BLaER1 treated with 17β-estradiol and CSF1 and Interleukin-3, amounts not matched to agents 10 nM and 100 nM (cell line): ENCODE data around the gene ERP27.
A peak's percentile ranks its signal among the peaks of the same experiment; 100 is the strongest.

Experiments
- H3K27ac ChIP-seq, 11 experiments: shearing (Covaris generic); formaldehyde crosslinking; 2 replicates each; pipeline ENCODE4 v1.8.1; 2022
- H3K27me3 ChIP-seq, 11 experiments: shearing (Covaris generic); formaldehyde crosslinking; 2 replicates each; pipeline ENCODE4 v1.8.1; 2022
- H3K36me3 ChIP-seq, 11 experiments: shearing (Covaris generic); formaldehyde crosslinking; 2 replicates each; pipeline ENCODE4 v1.8.1; 2022
- H3K4me1 ChIP-seq, 10 experiments: shearing (Covaris generic); formaldehyde crosslinking; 2 replicates each; pipeline ENCODE4 v1.8.1; 2022
- H3K4me2 ChIP-seq, 11 experiments: shearing (Covaris generic); formaldehyde crosslinking; 2 replicates each; pipeline ENCODE4 v1.8.1; 2022
- H3K4me3 ChIP-seq, 10 experiments: shearing (Covaris generic); formaldehyde crosslinking; 2 replicates each; pipeline ENCODE4 v1.8.1; 2022
- H3K9ac ChIP-seq, 11 experiments: shearing (Covaris generic); formaldehyde crosslinking; 2 replicates each; pipeline ENCODE4 v1.8.1; 2022
- H3K9me3 ChIP-seq, 11 experiments: shearing (Covaris generic); formaldehyde crosslinking; replicated peaks in 1 of 11; 2 replicates each; pipeline ENCODE4 v1.8.1; 2022
- H4K20me1 ChIP-seq, 11 experiments: shearing (Covaris generic); formaldehyde crosslinking; 2 replicates each; pipeline ENCODE4 v1.8.1; 2022
- Cebpa-rat ChIP-seq, 11 experiments: shearing (Covaris generic); IDR thresholded peaks; 2 replicates each; pipeline ENCODE4 v1.8.1; 2022

ERP27 gene

DNA sequence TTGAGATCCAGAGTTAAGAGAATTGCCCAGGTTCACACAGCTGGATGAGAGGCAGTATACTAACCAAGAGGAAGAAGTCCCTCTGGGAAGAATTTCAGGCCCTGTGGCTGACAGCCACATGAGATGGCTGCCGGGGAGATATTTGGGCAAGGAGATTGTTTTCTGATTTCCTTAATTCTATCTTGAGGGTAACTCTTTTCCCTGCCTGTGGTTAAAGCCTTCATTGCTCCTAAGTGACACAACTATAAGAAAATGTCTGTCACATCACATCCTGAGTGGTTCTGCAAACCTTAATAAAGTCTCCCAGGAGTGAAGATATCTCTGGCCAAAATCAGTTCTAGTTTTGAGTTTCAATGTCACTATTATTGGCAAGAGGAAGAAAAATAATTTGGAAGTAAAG, 13.5 kb upstream of the ERP27 start:
- peak overlapping the region; percentile 92 to 99 (median 98) for H3K4me2 ChIP-seq
- H3K4me3 ChIP-seq, result peak overlapping the region in 4 of 10 experiments; percentile 2 to 21 (median 4); a peak in 8 of 20 replicates
- peak overlapping the region; percentile 10 to 72 (median 50); a peak in 18 of 22 replicates for H3K9ac ChIP-seq
- 0 out of 22 replicates have a peak, but pooled peaks cover 0 to 2% (median 0%) of the 10 kb centered on the region in 11 experiments for H3K9me3 ChIP-seq
- peaks cover 95 to 100% (median 99%) of the 10 kb centered on the region in 10 experiments for H3K4me1 ChIP-seq
- H4K20me1 ChIP-seq, result peaks cover 11 to 61% (median 30%) of the 10 kb centered on the region in 11 experiments; a peak in 17 of 22 replicates
- H3K27ac ChIP-seq, result peak overlapping the region; percentile 81 to 96 (median 90)
- peaks cover 32 to 93% (median 62%) of the 10 kb centered on the region in 11 experiments for H3K36me3 ChIP-seq
- no peaks in the 10 kb centered on the region for H3K27me3 ChIP-seq
- no peak for TF ChIP-seq Cebpa-rat (IDR thresholded peaks at IDR 0.05)

DNA sequence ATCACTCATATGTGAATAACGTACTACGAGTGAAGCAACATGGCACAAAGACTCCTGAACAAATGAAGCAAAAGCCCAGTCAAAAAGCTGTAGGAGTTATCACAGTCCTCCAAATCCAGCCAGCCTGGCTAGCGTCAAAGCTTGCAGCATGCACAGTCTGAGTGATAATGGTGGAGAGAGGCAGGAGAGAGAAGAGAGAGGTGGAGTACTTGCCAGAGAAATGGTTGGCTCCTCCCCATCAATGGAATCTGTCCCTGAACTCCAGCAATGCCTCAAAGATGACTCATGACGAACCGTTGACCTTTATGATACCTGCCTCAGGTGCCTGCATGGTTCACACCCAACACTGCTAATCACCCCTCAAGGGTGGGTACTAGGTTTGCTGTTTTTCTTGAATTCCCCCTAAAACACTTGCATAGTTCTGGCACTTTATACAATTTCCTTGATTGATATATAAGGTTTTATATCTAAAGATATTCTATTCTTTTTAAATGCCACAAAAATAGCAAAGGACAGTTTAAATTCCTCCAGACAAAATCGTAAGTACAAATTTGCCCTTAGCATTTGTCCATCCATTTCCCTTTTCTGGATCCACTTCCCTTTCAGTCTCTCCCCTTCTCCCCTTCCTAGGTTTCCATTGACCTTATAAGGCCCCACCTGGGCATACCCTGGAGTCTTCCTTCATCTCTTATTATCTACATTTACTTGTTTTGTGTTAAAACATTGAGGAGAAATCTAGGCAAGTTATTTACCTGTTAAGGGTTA, 12.8 kb upstream of the ERP27 start:
- Histone ChIP-seq H4K20me1 (peaks cover 11 to 54% (median 25%) of the 10 kb centered on the region in 11 experiments; a peak in 16 of 22 replicates), H3K4me3 (peak overlapping the region in 5 of 10 experiments; percentile 2 to 21 (median 9); a peak in 7 of 20 replicates), H3K4me2 (peak overlapping the region; percentile 92 to 99 (median 98))

DNA sequence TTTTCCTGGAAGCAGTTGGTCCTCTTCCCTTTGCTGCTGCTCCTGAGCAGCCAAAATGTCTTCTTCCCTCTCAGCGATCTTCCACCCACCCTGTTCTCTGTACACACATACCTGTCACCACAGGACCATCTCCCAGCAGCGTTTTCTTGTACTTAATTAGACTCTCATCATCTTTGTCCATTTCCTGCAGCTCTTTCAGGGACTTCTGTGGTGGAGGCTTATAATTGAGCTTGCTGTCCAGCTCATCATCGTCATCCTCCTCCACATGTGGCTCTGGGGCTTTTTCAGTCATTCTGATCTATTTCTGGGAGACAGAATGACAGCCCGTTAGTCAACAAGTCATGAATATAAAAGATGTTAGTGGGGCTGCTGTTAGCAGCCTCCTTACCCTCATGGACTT, 12.1 kb upstream of the ERP27 start:
- peak overlapping the region; percentile 92 to 99 (median 98) for H3K4me2 ChIP-seq
- TF ChIP-seq Cebpa-rat (IDR thresholded peaks at IDR 0.05), result no peak
- H4K20me1 ChIP-seq, result peaks cover 4 to 47% (median 25%) of the 10 kb centered on the region in 11 experiments; a peak in 16 of 22 replicates
- H3K4me3 ChIP-seq, result peak overlapping the region in 5 of 10 experiments; percentile 0 to 37 (median 9); a peak in 4 of 20 replicates
- H3K27me3 ChIP-seq, result no peaks in the 10 kb centered on the region
- H3K4me1 ChIP-seq, result peaks cover 80 to 99% (median 88%) of the 10 kb centered on the region in 10 experiments
- H3K27ac ChIP-seq, result peak overlapping the region; percentile 81 to 96 (median 90); a peak in 21 of 22 replicates
- H3K36me3 ChIP-seq, result peaks cover 46 to 95% (median 72%) of the 10 kb centered on the region in 11 experiments
- H3K9me3 ChIP-seq, result 0 out of 22 replicates have a peak, but pooled peaks cover 0 to 3% (median 0%) of the 10 kb centered on the region in 11 experiments
- H3K9ac ChIP-seq, result peak overlapping the region in 8 of 11 experiments; percentile 23 to 84 (median 53); a peak in 10 of 22 replicates

More for the DNA sequence above, 12.8 kb upstream of the ERP27 start:
- Histone ChIP-seq H3K27me3 (no peaks in the 10 kb centered on the region), H3K9me3 (0 out of 22 replicates have a peak, but pooled peaks cover 0 to 3% (median 0%) of the 10 kb centered on the region in 11 experiments), H3K9ac (peak overlapping the region in 10 of 11 experiments; percentile 10 to 84 (median 55); a peak in 14 of 22 replicates), H3K27ac (peak overlapping the region; percentile 81 to 96 (median 90)), H3K4me1 (peaks cover 88 to 100% (median 95%) of the 10 kb centered on the region in 10 experiments), H3K36me3 (peaks cover 39 to 95% (median 64%) of the 10 kb centered on the region in 11 experiments)
- no peak for TF ChIP-seq Cebpa-rat (IDR thresholded peaks at IDR 0.05)

DNA sequence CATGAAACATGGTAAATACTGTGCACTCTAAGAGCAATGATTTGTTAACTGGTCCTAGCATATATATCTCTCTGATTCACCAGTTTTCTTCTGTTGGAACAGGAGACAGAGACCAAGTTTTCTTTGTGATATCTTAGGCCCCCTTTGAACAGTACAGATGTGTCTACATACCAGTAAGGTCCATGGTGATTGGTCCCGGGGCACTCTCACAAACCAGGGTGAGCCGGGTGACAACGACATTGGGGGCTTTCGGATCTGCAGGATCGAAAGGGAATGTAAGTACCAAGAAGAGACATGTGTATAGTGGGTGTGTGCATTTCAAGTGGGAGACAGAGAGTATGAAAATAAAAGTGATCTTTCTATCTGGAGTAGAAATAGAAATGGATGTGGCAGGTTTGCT, 11.3 kb upstream of the ERP27 start:
- H3K9ac ChIP-seq, result peak overlapping the region in 7 of 11 experiments; percentile 34 to 84 (median 77); a peak in 15 of 22 replicates
- H3K4me3 ChIP-seq, result peak overlapping the region in 3 of 10 experiments; percentile 0 to 37 (median 4); a peak in 4 of 20 replicates
- peaks cover 74 to 96% (median 80%) of the 10 kb centered on the region in 10 experiments for H3K4me1 ChIP-seq
- H3K4me2 ChIP-seq, result peak overlapping the region; percentile 92 to 99 (median 98)
- peak overlapping the region; percentile 81 to 96 (median 90); a peak in 21 of 22 replicates for H3K27ac ChIP-seq
- peaks cover 54 to 95% (median 73%) of the 10 kb centered on the region in 11 experiments for H3K36me3 ChIP-seq
- H4K20me1 ChIP-seq, result peaks cover under 1 to 39% (median 25%) of the 10 kb centered on the region in 11 experiments; a peak in 16 of 22 replicates
- no peak for TF ChIP-seq Cebpa-rat (IDR thresholded peaks at IDR 0.05)
- H3K27me3 ChIP-seq, result no peaks in the 10 kb centered on the region
- 0 out of 22 replicates have a peak, but pooled peaks cover 0 to 3% (median 0%) of the 10 kb centered on the region in 11 experiments for H3K9me3 ChIP-seq

DNA sequence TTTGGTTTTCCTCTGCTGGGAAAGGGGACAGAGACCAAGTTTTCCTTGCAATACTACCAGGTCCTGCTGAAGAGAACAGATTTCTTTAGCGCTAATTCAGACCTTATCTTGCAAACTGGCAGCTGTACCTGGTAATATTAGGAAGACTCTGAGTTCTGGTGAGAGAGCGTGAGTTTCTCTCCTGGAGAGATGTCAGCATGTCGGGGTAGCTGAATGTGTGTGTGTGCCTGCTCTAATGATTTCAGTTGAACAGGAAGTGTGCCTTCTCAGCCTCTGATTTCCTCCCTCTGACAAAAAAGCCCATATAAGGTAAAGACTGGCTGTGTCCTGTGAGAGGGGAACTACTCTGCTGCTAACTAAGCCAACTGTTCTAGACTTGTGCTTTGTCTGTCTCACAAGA, 10.3 kb upstream of the ERP27 start:
- H3K9ac ChIP-seq, result peak overlapping the region; percentile 70 to 84 (median 77); a peak in 21 of 22 replicates
- peaks cover 64 to 86% (median 70%) of the 10 kb centered on the region in 10 experiments for H3K4me1 ChIP-seq
- peak overlapping the region; percentile 81 to 96 (median 90); a peak in 21 of 22 replicates for H3K27ac ChIP-seq
- 0 out of 22 replicates have a peak, but pooled peaks cover 0 to 3% (median 0%) of the 10 kb centered on the region in 11 experiments for H3K9me3 ChIP-seq
- peak overlapping the region; percentile 16 to 63 (median 37); a peak in 15 of 20 replicates for H3K4me3 ChIP-seq
- H3K27me3 ChIP-seq, result no peaks in the 10 kb centered on the region
- TF ChIP-seq Cebpa-rat (IDR thresholded peaks at IDR 0.05), result no peak
- peak overlapping the region; percentile 92 to 99 (median 98) for H3K4me2 ChIP-seq
- peaks cover 63 to 95% (median 76%) of the 10 kb centered on the region in 11 experiments for H3K36me3 ChIP-seq
- H4K20me1 ChIP-seq, result peaks cover 0 to 29% (median 18%) of the 10 kb centered on the region in 11 experiments; a peak in 13 of 22 replicates

DNA sequence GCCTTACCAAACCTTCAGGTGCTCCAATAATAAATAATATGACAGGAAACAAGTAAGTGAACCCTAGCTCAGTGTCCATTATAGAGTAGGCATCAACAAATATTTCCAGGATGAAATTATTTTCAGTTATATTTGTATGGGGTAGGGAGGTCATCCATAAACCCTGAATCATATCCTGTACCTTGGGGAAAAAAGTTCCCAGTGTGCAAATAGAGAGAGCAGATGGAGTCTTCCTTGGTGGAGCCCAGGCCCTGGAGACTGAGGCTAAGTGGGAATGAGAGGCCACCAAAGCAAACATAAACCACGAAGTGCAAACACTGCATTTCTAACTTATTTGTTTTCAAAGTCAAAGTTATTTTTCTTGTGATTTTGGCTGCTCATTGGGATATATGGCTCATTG, 8.5 kb upstream of the ERP27 start:
- Histone ChIP-seq H3K36me3 (peaks cover 81 to 99% (median 92%) of the 10 kb centered on the region in 11 experiments), H4K20me1 (peaks cover 0 to 15% (median 4%) of the 10 kb centered on the region in 11 experiments; a peak in 11 of 22 replicates)

DNA sequence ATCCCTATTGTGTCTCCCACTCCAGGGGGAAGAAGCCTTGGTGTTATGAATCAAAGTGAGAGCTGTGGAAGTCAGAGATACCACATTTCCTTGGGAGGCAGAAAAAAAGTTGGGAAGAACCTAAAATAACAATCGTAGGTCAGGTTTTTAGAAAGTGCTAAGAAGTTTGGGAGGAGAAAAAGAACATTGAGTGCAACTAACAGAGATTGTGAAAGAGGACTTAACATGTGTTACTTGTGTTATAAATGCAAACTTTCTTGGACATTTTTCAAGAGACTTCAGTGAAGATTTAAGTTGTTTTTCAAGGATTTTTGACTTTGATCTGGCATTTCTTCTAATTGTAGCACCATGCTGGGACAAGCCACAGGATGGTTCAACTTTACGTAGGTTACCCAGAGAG, 7.8 kb upstream of the ERP27 start:
- peak overlapping the region in 3 of 11 experiments; percentile 5 to 24 (median 8); a peak in 4 of 22 replicates for H3K27ac ChIP-seq
- H3K36me3 ChIP-seq, result peaks cover 88 to 99% (median 97%) of the 10 kb centered on the region in 11 experiments
- H3K27me3 ChIP-seq, result no peaks in the 10 kb centered on the region
- peak overlapping the region in 3 of 11 experiments; percentile 2 to 98 (median 48); a peak in 4 of 22 replicates for H3K4me2 ChIP-seq
- H3K9ac ChIP-seq, result no peak overlapping the region
- H4K20me1 ChIP-seq, result peaks cover 0 to 10% (median 0%) of the 10 kb centered on the region in 11 experiments; a peak in 8 of 22 replicates
- peaks cover 0 to 9% (median 0%) of the 10 kb centered on the region in 11 experiments; a peak in 3 of 22 replicates for H3K9me3 ChIP-seq
- H3K4me3 ChIP-seq, result no peak overlapping the region
- no peak for TF ChIP-seq Cebpa-rat (IDR thresholded peaks at IDR 0.05)
- peaks cover 39 to 61% (median 45%) of the 10 kb centered on the region in 10 experiments for H3K4me1 ChIP-seq

More for the DNA sequence above, 8.5 kb upstream of the ERP27 start:
- Histone ChIP-seq H3K9me3 (peaks cover 0 to 8% (median 0%) of the 10 kb centered on the region in 11 experiments; a peak in 3 of 22 replicates), H3K27me3 (no peaks in the 10 kb centered on the region), H3K4me2 (peak overlapping the region in 6 of 11 experiments; percentile 2 to 99 (median 95); a peak in 7 of 22 replicates), H3K9ac (no peak overlapping the region), H3K4me1 (peaks cover 46 to 68% (median 52%) of the 10 kb centered on the region in 10 experiments), H3K27ac (peak overlapping the region in 7 of 11 experiments; percentile 51 to 95 (median 90); a peak in 7 of 22 replicates), H3K4me3 (no peak overlapping the region)
- no peak for TF ChIP-seq Cebpa-rat (IDR thresholded peaks at IDR 0.05)
